Suprapubic skin (tissue), 4 donors: Measurements from ENCODE around the gene VPS52. TPM values are rescaled to one million over a fixed set of nuclear protein-coding genes. Genes with fewer than 3 reads are reported as not detected.

Experiments
- DNase-seq, 2 donors: peaks; one replicate each; pipeline ENCODE4 v3.0.0-alpha.2; 2019; ENCODE audit warnings: low spot score in 2 of 2
- H3K27ac ChIP-seq: fragments of 200-600 bp; sonication (generic); one replicate; pipeline ENCODE4 v1.5.1; 2019
- H3K27me3 ChIP-seq: fragments of 200-600 bp; sonication (generic); one replicate; pipeline ENCODE4 v1.5.1; 2019
- H3K36me3 ChIP-seq: fragments of 200-600 bp; sonication (generic); one replicate; pipeline ENCODE4 v1.5.1; 2019
- H3K4me1 ChIP-seq: fragments of 200-600 bp; sonication (generic); one replicate; pipeline ENCODE4 v1.5.1; 2019
- H3K4me3 ChIP-seq: fragments of 200-600 bp; sonication (generic); one replicate; pipeline ENCODE4 v1.5.1; 2019; ENCODE audit warnings: mild to moderate bottlenecking
- H3K9me3 ChIP-seq: fragments of 200-600 bp; sonication (generic); one replicate; pipeline ENCODE4 v1.5.1; 2019
- EP300 ChIP-seq: sonication (generic); formaldehyde crosslinking; IDR thresholded peaks from one replicate; pipeline ENCODE4 v1.6.1; 2017; ENCODE audit warnings: antibody characterized with exemption
- POLR2A ChIP-seq, 2 donors: fragments of 450-650 bp; IDR thresholded peaks; one replicate each; pipeline ENCODE4 v1.6.1; 2017; ENCODE audit warnings: antibody characterized with exemption in 2 of 2, mild to moderate bottlenecking in 2 of 2, moderate library complexity in 2 of 2
- POLR2AphosphoS5 ChIP-seq, 3 donors: sonication (generic); formaldehyde crosslinking; IDR thresholded peaks; one replicate each; pipeline ENCODE4 v1.6.1; 2017; ENCODE audit warnings: antibody characterized with exemption in 3 of 3
- WGBS: methylation state at CpG from one replicate; pipeline ENCODE4 v1.1.5; 2018; 5-methylcytosine and 5-hydroxymethylcytosine counted together
- total RNA-seq, 4 donors: library from RNA; depleted of rRNA; stranded (reverse); fragments of >200 nt; gene quantifications; one replicate each; pipeline ENCODE4 v1.1.0, GENCODE V29; 2016
- TF ChIP-seq, protein P1 (sequence below), 2 donors: fragments of 200-600 bp in 1 of 2; fragments of 450-650 bp in 1 of 2; sonication (generic) in 1 of 2; IDR thresholded peaks; one replicate each; pipeline ENCODE4 v1.5.1; 2016 to 2019; ENCODE audit warnings: antibody characterized with exemption in 2 of 2, mild to moderate bottlenecking in 1 of 2, moderate library complexity in 1 of 2

The VPS52 gene
- total RNA-seq: 10 to 100 TPM; 44.4 to 75.1 (median 59.0) TPM

GRCh38 chr6:33271468-33272274, at the start of gene VPS52, which contains the start of gene RPS18:
Gene VPS52 (minus strand): TSS chr6:33271876. CDS start chr6:33271675, 201 bp downstream.
Gene RPS18 (plus strand): TSS chr6:33272075. CDS start chr6:33272120, 45 bp downstream.
- Histone ChIP-seq H3K27ac (peak within 1 kb of the TSS; percentile 97), H3K4me3 (peak within 1 kb of the TSS; percentile 85), H3K27me3 (no peaks in the 10 kb centered on the region), H3K36me3 (peaks cover 57% of the 10 kb centered on the region), H3K9me3 (no peaks in the 10 kb centered on the region), H3K4me1 (peaks cover 58% of the 10 kb centered on the region)
- DNase-seq: peak; percentile 96 to 98
- WGBS: under 1% methylated on average over 27 of the region's 48 CpGs
- peak; percentile 97 to 98 (median 98) for TF ChIP-seq POLR2AphosphoS5 (IDR thresholded peaks at IDR 0.05)
- TF ChIP-seq, protein P1, sequence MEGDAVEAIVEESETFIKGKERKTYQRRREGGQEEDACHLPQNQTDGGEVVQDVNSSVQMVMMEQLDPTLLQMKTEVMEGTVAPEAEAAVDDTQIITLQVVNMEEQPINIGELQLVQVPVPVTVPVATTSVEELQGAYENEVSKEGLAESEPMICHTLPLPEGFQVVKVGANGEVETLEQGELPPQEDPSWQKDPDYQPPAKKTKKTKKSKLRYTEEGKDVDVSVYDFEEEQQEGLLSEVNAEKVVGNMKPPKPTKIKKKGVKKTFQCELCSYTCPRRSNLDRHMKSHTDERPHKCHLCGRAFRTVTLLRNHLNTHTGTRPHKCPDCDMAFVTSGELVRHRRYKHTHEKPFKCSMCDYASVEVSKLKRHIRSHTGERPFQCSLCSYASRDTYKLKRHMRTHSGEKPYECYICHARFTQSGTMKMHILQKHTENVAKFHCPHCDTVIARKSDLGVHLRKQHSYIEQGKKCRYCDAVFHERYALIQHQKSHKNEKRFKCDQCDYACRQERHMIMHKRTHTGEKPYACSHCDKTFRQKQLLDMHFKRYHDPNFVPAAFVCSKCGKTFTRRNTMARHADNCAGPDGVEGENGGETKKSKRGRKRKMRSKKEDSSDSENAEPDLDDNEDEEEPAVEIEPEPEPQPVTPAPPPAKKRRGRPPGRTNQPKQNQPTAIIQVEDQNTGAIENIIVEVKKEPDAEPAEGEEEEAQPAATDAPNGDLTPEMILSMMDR (IDR thresholded peaks at IDR 0.05): no peak
- TF ChIP-seq POLR2A (IDR thresholded peaks at IDR 0.05): peak; percentile 85 to 93
- no peak for TF ChIP-seq EP300

- Histone ChIP-seq H3K9me3 (no peaks in the 10 kb centered on the region), H3K4me1 (peaks cover 61% of the 10 kb centered on the region), H3K36me3 (peaks cover 22% of the 10 kb centered on the region), H3K4me3 (peak overlapping the region; percentile 69), H3K27ac (no peak overlapping the region), H3K27me3 (no peaks in the 10 kb centered on the region)
- TF ChIP-seq EP300 (no peak), POLR2AphosphoS5 (IDR thresholded peaks at IDR 0.05) (no peak), POLR2A (IDR thresholded peaks at IDR 0.05) (no peak)
- TF ChIP-seq, protein P1 (IDR thresholded peaks at IDR 0.05): no peak
- DNase-seq: no peak
- WGBS: 73% methylated on average over 8 of the region's 9 CpGs
Measured at GRCh38 chr6:33321227-33321626, 49.6 kb upstream of the VPS52 start.

DNA sequence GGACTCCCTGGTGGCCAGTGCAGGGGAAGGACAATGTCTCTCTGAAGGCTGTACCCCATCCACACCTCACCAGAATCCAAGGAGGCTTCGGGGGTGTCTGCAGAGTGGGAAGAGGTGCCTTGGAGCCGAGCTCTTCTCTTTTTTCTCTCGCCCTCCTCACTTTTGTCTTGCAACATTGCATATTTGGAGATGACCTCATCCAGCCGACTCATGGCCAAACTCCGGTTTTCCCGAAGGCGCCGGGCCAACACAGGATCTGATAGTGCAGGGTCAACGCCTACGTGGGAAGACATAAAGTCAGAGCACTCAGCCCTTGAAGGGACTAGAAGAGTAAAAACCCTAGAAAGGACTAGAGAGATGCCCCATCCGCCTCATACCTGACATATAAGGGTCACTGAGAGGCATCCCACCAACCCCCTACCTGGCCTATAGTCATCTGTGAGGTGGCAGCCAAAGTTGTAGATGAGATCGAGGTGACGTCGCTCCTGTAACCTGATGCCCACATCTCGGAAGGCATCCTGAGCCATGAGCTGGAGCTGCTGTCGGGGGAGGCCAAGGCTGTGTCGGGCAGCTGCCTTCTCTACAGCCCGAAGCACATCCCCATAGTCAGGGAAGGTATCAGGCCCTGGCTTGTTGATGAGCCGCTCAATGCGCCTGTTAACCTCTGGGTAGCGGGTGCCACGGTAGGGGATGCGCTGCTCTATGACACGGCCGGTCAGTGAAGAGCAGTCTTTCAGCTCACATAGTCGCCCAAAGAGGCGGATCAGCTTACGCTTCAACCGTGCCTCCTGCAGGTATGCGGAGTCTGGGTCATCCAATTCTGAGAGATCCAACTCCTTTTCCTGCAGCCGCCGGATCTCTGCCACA, 48.9 kb upstream of the VPS52 start:
- Histone ChIP-seq H3K27me3 (no peaks in the 10 kb centered on the region), H3K9me3 (no peaks in the 10 kb centered on the region), H3K4me3 (no peak overlapping the region), H3K27ac (peak overlapping the region; percentile 9), H3K36me3 (peaks cover 22% of the 10 kb centered on the region), H3K4me1 (peaks cover 67% of the 10 kb centered on the region)
- TF ChIP-seq POLR2AphosphoS5 (IDR thresholded peaks at IDR 0.05) (no peak), EP300 (no peak), POLR2A (IDR thresholded peaks at IDR 0.05) (no peak)
- TF ChIP-seq, protein P1 (IDR thresholded peaks at IDR 0.05): no peak
- WGBS: 47% methylated on average over 15 of the region's 32 CpGs
- DNase-seq: peak in 1 of 2 donors; percentile 76

GRCh38 chr6:33319939-33320314, 48.3 kb upstream of the VPS52 start:
- Histone ChIP-seq H3K27me3 (no peaks in the 10 kb centered on the region), H3K27ac (peak overlapping the region; percentile 9), H3K36me3 (peaks cover 22% of the 10 kb centered on the region), H3K4me3 (no peak overlapping the region), H3K4me1 (peaks cover 73% of the 10 kb centered on the region), H3K9me3 (no peaks in the 10 kb centered on the region)
- no peak for DNase-seq
- 82% methylated on average over 3 of the region's 3 CpGs for WGBS
- TF ChIP-seq POLR2AphosphoS5 (IDR thresholded peaks at IDR 0.05) (no peak), EP300 (no peak), POLR2A (IDR thresholded peaks at IDR 0.05) (no peak)
- TF ChIP-seq, protein P1 (IDR thresholded peaks at IDR 0.05): no peak
